IPS DF 6.9 (cell line): ENCODE measurements around the gene CADM4.
"Not testable (repeated sequence)": the region's sequence is repeated elsewhere in the genome, so short reads cannot be mapped to it uniquely, and the experiment has no call there.

Experiments used
- DNase-seq: peaks from one replicate; pipeline ENCODE4 v3.0.0-alpha.2; 2013; ENCODE audit warnings: low read depth, low spot score
- H3K27ac ChIP-seq: one replicate; pipeline ENCODE4 v1.5.1; 2013; ENCODE audit warnings: low read length, control low read depth
- H3K27me3 ChIP-seq: 2 replicates; pipeline ENCODE4 v1.6.1; 2013; ENCODE audit warnings: mild to moderate bottlenecking, low read length; ENCODE audit not compliant: control insufficient read depth, insufficient read depth
- H3K36me3 ChIP-seq: 2 replicates; pipeline ENCODE4 v1.6.1; 2013; ENCODE audit warnings: low read length; ENCODE audit not compliant: control insufficient read depth, insufficient read depth
- H3K4me1 ChIP-seq: 2 replicates; pipeline ENCODE4 v1.6.1; 2013; ENCODE audit warnings: low read length; ENCODE audit not compliant: control insufficient read depth, insufficient read depth
- H3K4me3 ChIP-seq: 2 replicates; pipeline ENCODE4 v1.5.1; 2013; ENCODE audit warnings: mild to moderate bottlenecking, low read length
- H3K9me3 ChIP-seq: 2 replicates; pipeline ENCODE4 v1.6.1; 2013; ENCODE audit warnings: low read length, inconsistent platforms; ENCODE audit not compliant: control insufficient read depth, insufficient read depth
- WGBS: extraction: QIAGEN DNeasy Blood & Tissue Kit; methylation state at CpG from one replicate; pipeline ENCODE4 v1.1.7; 2013; ENCODE audit warnings: mixed read lengths, missing lambda C conversion rate; ENCODE audit not compliant: insufficient read length, insufficient coverage; 5-methylcytosine and 5-hydroxymethylcytosine counted together

CADM4 gene

GRCh38 chr19:43662487-43662886 is 22.8 kb upstream of the CADM4 start:
- peaks cover 4% of the 10 kb centered on the region; the same call in 1 of the 2 replicates for H3K36me3 ChIP-seq
- peaks cover 5% of the 10 kb centered on the region for H3K4me1 ChIP-seq
- H3K9me3 ChIP-seq: no peaks in the 10 kb centered on the region
- H3K27ac ChIP-seq: no peak overlapping the region
- WGBS: no CpG with 5 or more reads among the region's 6 CpGs
- no peaks in the 10 kb centered on the region for H3K27me3 ChIP-seq
- no peak overlapping the region for H3K4me3 ChIP-seq
- DNase-seq: no peak

GRCh38 chr19:43660971-43661360 is 21.3 kb upstream of the CADM4 start:
- H3K36me3 ChIP-seq: peaks cover 4% of the 10 kb centered on the region; the same call in 1 of the 2 replicates
- no peak for DNase-seq
- no peak overlapping the region for H3K4me3 ChIP-seq
- no CpG with 5 or more reads among the region's 6 CpGs for WGBS
- no peaks in the 10 kb centered on the region for H3K9me3 ChIP-seq
- no peaks in the 10 kb centered on the region for H3K4me1 ChIP-seq
- H3K27me3 ChIP-seq: no peaks in the 10 kb centered on the region
- H3K27ac ChIP-seq: no peak overlapping the region

- H3K27ac ChIP-seq: no peak overlapping the region
- H3K4me3 ChIP-seq: no peak overlapping the region
- no peak for DNase-seq
- H3K4me1 ChIP-seq: no peaks in the 10 kb centered on the region
- no CpG with 5 or more reads among the region's 7 CpGs for WGBS
- H3K9me3 ChIP-seq: no peaks in the 10 kb centered on the region
- H3K36me3 ChIP-seq: peaks cover 5% of the 10 kb centered on the region
- H3K27me3 ChIP-seq: no peaks in the 10 kb centered on the region
Observed at GRCh38 chr19:43660301-43660970, 20.8 kb upstream of the CADM4 start.

GRCh38 chr19:43658494-43658893 is 18.8 kb upstream of the CADM4 start:
- no peaks in the 10 kb centered on the region for H3K4me1 ChIP-seq
- H3K27me3 ChIP-seq: no peaks in the 10 kb centered on the region
- peaks cover 6% of the 10 kb centered on the region; the same call in 1 of the 2 replicates for H3K36me3 ChIP-seq
- no CpG with 5 or more reads among the region's 8 CpGs for WGBS
- H3K4me3 ChIP-seq: no peak overlapping the region
- H3K27ac ChIP-seq: no peak overlapping the region
- no peak for DNase-seq
- no peaks in the 10 kb centered on the region for H3K9me3 ChIP-seq

- no peaks in the 10 kb centered on the region for H3K27me3 ChIP-seq
- no peak overlapping the region for H3K4me3 ChIP-seq
- WGBS: no CpG with 5 or more reads among the region's 2 CpGs
- no peak for DNase-seq
- no peaks in the 10 kb centered on the region for H3K4me1 ChIP-seq
- no peaks in the 10 kb centered on the region for H3K9me3 ChIP-seq
- no peak overlapping the region for H3K27ac ChIP-seq
- H3K36me3 ChIP-seq: peaks cover 6% of the 10 kb centered on the region; the same call in 1 of the 2 replicates
Observed at GRCh38 chr19:43658001-43658400, 18.4 kb upstream of the CADM4 start.

- no CpG with 5 or more reads among the region's 6 CpGs for WGBS
- Histone ChIP-seq H3K27ac (no peak overlapping the region), H3K36me3 (peaks cover 6% of the 10 kb centered on the region; the same call in 1 of the 2 replicates), H3K4me1 (no peaks in the 10 kb centered on the region), H3K27me3 (no peaks in the 10 kb centered on the region), H3K4me3 (no peak overlapping the region), H3K9me3 (no peaks in the 10 kb centered on the region)
- no peak for DNase-seq
Observed at GRCh38 chr19:43656436-43656835, 16.8 kb upstream of the CADM4 start.

- Histone ChIP-seq H3K27ac (no peak overlapping the region), H3K36me3 (peaks cover 11% of the 10 kb centered on the region), H3K4me1 (no peaks in the 10 kb centered on the region), H3K27me3 (no peaks in the 10 kb centered on the region), H3K9me3 (no peaks in the 10 kb centered on the region), H3K4me3 (no peak overlapping the region)
- no CpG with 5 or more reads among the region's 5 CpGs for WGBS
- no peak for DNase-seq
Observed at GRCh38 chr19:43652546-43652874, 12.9 kb upstream of the CADM4 start.

GRCh38 chr19:43651758-43652545 is 12.3 kb upstream of the CADM4 start:
- Histone ChIP-seq H3K9me3 (no peaks in the 10 kb centered on the region), H3K27ac (no peak overlapping the region), H3K4me1 (no peaks in the 10 kb centered on the region), H3K36me3 (peaks cover 11% of the 10 kb centered on the region), H3K4me3 (no peak overlapping the region), H3K27me3 (no peaks in the 10 kb centered on the region)
- no CpG with 5 or more reads among the region's 14 CpGs for WGBS
- DNase-seq: no peak

GRCh38 chr19:43650276-43650675 is 10.6 kb upstream of the CADM4 start:
- H3K9me3 ChIP-seq, H3K4me3 ChIP-seq, H3K27me3 ChIP-seq, DNase-seq, H3K4me1 ChIP-seq, H3K27ac ChIP-seq, H3K36me3 ChIP-seq: not testable (repeated sequence)
- WGBS: no CpG with 5 or more reads among the region's 7 CpGs

GRCh38 chr19:43649514-43649913 is 9.9 kb upstream of the CADM4 start:
- H3K4me3 ChIP-seq: no peak overlapping the region
- H3K27ac ChIP-seq: no peak overlapping the region
- H3K36me3 ChIP-seq: peaks cover 5% of the 10 kb centered on the region; the same call in 1 of the 2 replicates
- WGBS: no CpG with 5 or more reads among the region's 2 CpGs
- H3K4me1 ChIP-seq: no peaks in the 10 kb centered on the region
- no peaks in the 10 kb centered on the region for H3K27me3 ChIP-seq
- H3K9me3 ChIP-seq: no peaks in the 10 kb centered on the region
- no peak for DNase-seq
